ENCODE results near the gene STRIT1.

STRIT1 gene

GRCh38 chr3:155293516-155293915, at the start of gene STRIT1:
STRIT1 (minus strand) TSS chr3:155293683.
- no peak for DNase-seq

GRCh38 chr3:155342344-155342743, 48.9 kb upstream of the STRIT1 start:
- no peak for DNase-seq

- no peak for DNase-seq
These were observed 45.6 kb upstream of the STRIT1 start for GRCh38 chr3:155339052-155339451.

- DNase-seq = no peak
These were observed 42.4 kb upstream of the STRIT1 start for GRCh38 chr3:155335724-155336354.

GRCh38 chr3:155334914-155335723, 41.6 kb upstream of the STRIT1 start:
- DNase-seq = no peak

- no peak for DNase-seq
These were observed 40.9 kb upstream of the STRIT1 start for GRCh38 chr3:155334215-155334913.

GRCh38 chr3:155332716-155333115, 39.2 kb upstream of the STRIT1 start:
- DNase-seq = no peak

GRCh38 chr3:155331078-155331477, 37.6 kb upstream of the STRIT1 start:
- no peak for DNase-seq

GRCh38 chr3:155330370-155330769, 36.9 kb upstream of the STRIT1 start:
- no peak for DNase-seq

GRCh38 chr3:155329513-155330048, 36.1 kb upstream of the STRIT1 start:
- no peak for DNase-seq

- no peak for DNase-seq
These were observed 34.4 kb upstream of the STRIT1 start for GRCh38 chr3:155327871-155328270.

- no peak for DNase-seq
These were observed 33.9 kb upstream of the STRIT1 start for GRCh38 chr3:155327430-155327829.

- DNase-seq = no peak
These were observed 33.4 kb upstream of the STRIT1 start for GRCh38 chr3:155326901-155327300.

- no peak for DNase-seq
These were observed 32.8 kb upstream of the STRIT1 start for GRCh38 chr3:155326244-155326643.

- no peak for DNase-seq
These were observed 31.9 kb upstream of the STRIT1 start for GRCh38 chr3:155325263-155325835.

- no peak for DNase-seq
These were observed 29.7 kb upstream of the STRIT1 start for GRCh38 chr3:155323063-155323666.

GRCh38 chr3:155321418-155321817, 27.9 kb upstream of the STRIT1 start:
- no peak for DNase-seq

GRCh38 chr3:155320934-155321333, 27.5 kb upstream of the STRIT1 start:
- no peak for DNase-seq

- no peak for DNase-seq
These were observed 25.3 kb upstream of the STRIT1 start for GRCh38 chr3:155318740-155319139.

- no peak for DNase-seq
These were observed 23.7 kb upstream of the STRIT1 start for GRCh38 chr3:155317211-155317610.

- DNase-seq = no peak
These were observed 22.9 kb upstream of the STRIT1 start for GRCh38 chr3:155316426-155316825.

- no peak for DNase-seq
These were observed 20.4 kb upstream of the STRIT1 start for GRCh38 chr3:155313916-155314315.

GRCh38 chr3:155313300-155313699, 19.8 kb upstream of the STRIT1 start:
- DNase-seq = no peak
